Activated CD4-positive, alpha-beta T cell treated with anti-CD3 and anti-CD28 coated beads, Interleukin-2, amount 50 U/mL, for 48 hours (primary cell): ENCODE data around the gene ZNF474.
"Not testable (repeated sequence)": the region's sequence is repeated elsewhere in the genome, so short reads cannot be mapped to it uniquely, and the experiment has no call there.

Experiments
- DNase-seq, 2 experiments: peaks; one replicate each; pipeline ENCODE4 v3.0.0-alpha.2; 2020

Gene ZNF474

DNA sequence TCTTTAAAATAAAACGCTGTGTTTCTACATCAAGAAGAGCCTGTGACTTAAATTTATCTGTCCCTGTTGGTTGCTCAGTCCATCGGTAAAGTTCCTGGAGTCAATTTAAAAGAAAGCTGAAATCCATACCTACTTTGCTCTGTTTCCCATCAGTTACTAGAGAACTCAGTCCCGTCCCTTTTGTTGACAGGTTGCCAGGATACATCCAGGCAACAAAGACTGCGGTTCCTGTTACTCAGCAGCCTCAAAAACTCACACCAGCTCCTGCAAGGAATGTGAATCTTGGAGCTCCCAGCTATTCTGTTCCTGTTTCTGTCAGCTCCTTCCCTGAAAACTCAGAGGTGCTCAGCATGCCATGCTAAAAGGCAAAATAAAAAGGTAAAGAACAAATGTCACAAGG, at the start of gene ZNF474:
ZNF474 (plus strand) TSS at position 241 of the 400 bp plus-strand sequence. CDS start 22,445 bp downstream, outside the sequence.
- DNase-seq, result no peak

DNA sequence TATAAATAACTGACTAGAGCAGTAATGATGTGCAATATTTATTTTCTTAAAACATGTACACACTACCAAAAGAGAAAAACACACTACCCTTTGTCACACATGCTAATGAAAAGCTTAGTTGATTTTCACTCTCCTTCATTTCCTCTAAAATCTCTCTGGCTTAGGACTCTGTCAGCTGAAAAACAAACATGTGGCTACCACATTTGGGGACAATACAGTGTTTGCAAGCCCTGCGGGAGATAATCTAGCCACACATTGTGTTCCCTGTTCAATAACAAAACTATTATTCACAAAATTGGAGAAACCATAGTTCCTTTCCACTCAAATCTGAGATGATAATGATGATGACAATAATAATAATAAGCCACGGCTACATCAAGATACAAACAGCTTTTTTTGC, 47.8 kb upstream of the ZNF474 start:
- DNase-seq, result no peak

DNA sequence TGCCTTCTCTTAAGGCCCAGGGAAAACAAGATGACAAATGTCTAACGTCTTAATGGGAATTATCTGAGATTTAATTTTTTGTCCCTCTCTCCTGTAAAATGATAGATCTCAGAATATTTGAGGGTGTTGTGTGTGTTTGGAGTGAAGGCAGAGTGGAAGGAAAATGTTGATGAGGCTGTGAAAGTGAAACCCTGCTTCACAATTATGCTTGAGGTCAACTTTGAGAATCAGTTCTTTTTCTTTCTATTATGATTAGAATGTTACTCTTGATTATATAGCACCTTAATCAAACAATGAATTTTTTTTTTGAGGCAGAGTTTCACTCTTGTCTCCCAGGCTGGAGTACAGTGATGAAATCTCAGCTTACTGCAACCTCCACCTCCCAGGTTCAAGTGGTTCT, 45.8 kb upstream of the ZNF474 start:
- no peak for DNase-seq

DNA sequence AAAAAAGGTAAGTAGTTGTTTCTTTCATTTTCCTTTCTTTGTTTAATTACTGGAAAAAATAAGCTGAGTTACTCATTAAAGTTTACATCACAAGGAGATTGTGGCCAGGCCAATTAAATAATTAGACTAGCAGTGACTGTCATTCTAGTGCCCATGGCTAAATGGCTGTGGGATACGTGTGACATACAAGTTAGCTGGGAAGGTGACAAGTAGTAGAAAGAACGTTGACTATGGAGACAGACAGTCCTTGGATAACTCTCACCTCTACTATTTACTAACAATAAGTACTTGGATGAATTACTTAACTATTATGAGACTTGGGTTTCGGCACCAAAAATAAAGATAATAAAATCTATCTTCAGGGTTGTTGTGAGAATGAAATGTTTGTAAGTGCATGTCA, 44.3 kb upstream of the ZNF474 start:
- DNase-seq, result no peak

GRCh38 chr5:122089096-122090013, 40.0 kb upstream of the ZNF474 start:
- no peak for DNase-seq

GRCh38 chr5:122091936-122092600, 37.3 kb upstream of the ZNF474 start:
- DNase-seq, result no peak

GRCh38 chr5:122093415-122094180, 35.7 kb upstream of the ZNF474 start:
- no peak for DNase-seq

DNA sequence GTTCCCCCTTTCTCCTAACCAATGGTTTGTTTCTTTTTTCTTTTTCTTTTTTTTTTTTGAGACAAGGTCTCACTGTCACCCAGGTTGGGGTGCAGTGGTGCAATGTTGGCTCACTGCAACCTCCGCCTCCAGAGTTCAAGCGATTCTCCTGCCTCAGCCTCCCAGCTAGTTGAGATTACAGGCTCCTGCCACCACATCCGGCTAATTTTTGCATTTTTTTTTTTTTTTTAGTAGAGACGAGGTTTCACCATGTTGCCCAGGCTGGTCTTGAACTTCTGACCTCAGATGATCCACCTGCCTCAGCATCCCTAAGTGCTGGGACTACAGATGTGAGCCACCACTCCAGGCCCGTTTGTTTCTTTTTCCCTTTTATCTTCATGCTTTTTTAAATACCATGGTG, 35.1 kb upstream of the ZNF474 start:
- not testable (repeated sequence) for DNase-seq

DNA sequence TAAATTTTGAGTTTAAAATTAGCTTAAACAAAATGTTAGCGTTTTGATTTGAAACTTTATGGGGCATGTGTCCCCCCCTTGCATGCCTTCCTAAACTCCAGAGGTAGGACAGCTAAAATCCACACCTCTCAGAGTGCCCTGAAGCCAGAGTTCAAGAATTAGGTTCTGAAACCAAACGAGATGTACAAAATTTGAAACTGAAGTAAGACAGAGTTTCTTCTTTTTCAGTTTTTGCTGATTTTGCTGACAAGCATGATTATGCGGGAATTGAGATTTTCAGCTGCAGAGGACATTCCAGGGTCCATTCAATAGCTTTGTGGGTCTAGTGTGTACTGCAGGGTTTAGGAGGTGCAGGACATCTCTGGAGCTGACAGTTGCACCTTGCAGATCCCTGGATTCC, 34.2 kb upstream of the ZNF474 start:
- no peak for DNase-seq

DNA sequence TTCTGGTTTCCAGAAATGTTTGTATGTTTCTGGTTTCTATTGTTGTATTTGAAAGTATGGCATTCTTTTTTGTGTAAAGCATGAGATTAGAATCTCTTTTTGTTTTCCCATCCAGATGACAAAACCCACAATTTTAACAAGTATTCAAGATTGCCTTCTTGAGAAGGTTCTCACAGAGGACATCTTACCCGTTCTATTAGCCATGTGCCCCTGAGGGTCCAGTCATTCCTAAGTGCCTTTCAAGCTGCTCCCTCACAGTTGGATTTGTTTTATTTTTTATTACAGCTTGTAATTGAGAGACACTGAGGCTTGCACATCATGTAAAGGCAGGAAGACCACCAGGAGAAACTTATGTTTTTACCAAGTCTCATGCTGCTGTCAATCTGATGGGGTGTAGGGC, 32.0 kb upstream of the ZNF474 start:
- no peak for DNase-seq

DNA sequence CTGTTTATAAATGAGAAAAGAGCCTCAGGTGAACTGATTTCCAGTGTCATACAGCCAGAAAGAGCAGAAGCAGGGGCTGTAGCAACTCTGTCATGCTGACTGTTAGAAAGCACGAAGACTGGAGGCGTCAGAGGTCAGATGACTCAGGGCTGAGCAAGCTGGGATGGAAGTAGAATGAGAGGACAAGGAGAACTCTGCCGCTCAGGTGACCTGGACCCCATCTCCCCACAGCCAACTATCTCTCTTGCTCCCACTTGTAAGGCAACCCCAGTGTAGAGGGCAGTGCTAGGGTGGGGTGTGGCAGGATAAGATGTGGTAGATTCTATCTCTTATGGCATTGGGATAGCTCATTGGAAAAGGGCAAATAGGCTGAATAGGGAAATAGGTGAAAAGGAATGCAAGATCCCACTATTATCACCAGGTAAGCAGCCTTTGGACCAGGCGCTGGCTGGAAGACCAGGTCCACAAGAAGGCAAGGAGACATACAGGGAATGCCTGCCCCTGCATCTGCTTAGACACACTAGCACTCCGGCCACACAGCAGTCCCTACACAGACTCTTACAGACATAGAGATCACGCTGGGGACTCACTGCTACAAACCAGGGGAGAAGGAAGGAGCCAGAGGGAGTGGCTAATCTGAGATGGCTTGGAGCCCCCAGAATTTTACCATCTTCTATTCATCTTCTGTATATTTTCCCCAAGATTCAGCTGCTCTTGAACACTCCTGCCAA, 30.1 kb upstream of the ZNF474 start:
- DNase-seq, result no peak

GRCh38 chr5:122101636-122102285, 27.6 kb upstream of the ZNF474 start:
- DNase-seq, result no peak

DNA sequence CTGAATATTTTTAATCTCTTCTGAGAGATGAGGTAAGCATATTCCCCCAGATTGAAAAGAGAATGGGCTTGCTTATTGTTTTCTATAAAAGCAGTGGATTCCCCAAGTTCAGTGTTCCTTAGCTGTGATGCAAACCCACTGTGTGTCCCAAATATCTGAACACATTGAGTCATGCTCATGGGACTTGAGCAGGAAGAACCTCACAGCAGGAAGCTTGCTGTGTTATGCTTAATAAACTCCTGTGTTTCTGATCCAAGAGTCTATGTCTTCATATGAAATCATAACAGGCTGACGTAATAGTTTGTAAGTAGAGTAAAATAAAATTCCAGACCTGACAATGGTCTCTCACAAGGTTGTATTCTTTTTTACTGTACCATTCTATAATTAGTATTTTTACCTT, 26.5 kb upstream of the ZNF474 start:
- no peak for DNase-seq

DNA sequence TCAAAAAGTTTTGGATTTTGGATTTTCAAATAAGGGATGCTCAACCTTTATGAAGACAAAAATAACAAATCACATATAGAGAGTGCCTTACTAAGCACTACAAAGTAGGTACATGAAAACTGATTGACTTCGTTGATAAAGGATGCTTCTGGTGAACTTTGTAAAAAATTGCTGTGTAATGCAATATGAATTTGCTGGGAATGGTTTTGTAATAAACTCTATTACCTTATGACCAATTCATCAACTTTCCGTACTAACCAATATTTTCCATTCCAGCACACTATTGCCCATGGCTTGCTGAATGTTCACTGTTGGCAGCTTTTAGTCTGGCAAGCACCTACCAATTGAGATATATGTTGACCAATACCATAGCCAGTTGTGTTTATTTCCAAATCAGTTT, 23.4 kb upstream of the ZNF474 start:
- DNase-seq, result no peak

GRCh38 chr5:122107016-122107415, 22.3 kb upstream of the ZNF474 start:
- no peak for DNase-seq

DNA sequence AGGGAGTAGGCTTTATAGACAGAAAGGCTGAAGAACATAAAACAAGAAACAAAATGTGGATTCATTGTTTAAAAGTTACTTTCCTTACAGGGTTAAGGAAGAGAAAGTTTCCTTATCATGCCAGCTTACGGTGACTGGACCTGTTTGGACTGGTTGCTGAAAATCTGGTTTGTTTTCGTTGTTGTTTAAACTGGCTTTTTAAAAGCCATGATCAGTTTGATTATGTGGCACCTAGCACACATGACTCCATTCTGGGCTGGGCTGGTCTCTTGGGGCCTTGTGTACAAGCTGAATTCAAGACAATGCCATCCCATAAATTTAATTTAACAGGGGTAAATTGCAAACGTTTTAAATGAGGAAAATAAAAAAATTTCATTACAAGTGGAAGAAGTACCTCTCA, 18.4 kb upstream of the ZNF474 start:
- no peak for DNase-seq

DNA sequence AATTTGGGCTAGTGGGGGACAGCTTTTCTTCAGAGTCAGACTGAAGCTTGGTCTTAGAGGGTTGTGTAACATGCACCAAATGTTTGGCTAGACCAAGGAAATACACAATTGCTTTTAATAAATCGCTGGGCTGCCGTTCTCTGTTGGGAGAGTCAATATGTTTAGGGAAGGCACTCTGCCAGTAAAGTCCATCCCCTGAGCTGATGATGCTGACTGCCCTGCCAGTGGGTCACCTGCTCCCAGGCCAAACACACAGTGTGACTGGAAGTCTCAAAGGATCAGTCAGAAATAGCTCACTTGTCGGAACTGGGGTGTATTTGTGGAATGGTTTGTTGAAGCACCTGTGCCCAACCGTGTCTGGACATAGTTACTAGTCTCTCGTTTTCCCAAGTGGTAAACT, 17.9 kb upstream of the ZNF474 start:
- DNase-seq, result no peak

- no peak for DNase-seq
Measured at GRCh38 chr5:122112063-122112462, 17.3 kb upstream of the ZNF474 start.

DNA sequence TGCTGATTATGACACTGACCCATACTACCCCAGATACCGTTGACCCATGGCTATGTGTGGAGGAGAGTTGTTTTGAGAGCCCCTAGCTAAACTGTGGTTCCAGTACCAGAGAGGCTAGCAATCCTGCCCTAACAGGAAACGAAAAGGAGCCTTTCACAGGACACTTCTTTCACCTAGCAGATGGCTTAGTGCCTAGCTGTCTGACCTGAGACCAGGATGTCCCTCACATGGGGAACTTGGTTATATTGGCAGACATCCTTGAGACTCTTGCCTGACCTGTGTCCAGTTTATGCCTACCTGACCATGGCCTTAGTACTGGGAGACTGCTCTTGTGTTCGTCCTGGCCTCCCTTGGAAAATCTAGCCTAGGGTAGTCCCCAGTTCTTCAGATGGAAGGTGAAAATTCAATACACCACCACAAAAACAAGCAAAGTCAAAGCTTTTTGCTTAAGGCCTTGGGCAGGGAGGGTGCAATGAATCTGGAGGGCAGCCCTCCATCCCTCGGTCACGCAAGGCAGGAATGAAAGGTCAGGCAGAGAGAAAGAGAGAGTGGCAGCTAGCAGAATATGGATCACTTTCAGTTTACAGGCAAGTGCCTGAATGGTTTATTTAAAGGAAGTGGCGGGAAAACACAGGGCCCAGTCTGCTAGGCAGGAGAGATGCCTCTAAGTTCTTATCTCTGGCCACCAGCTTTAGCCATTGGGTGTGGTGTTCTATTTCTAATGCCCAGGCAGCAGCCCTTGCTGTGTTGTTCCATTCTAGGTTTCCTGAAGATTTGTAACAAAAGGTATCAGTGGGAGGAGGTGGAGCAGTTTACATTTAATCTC, 16.4 kb upstream of the ZNF474 start:
- no peak for DNase-seq

GRCh38 chr5:122114501-122114900, 14.8 kb upstream of the ZNF474 start:
- no peak for DNase-seq

- no peak for DNase-seq
Measured at GRCh38 chr5:122118356-122118948, 10.9 kb upstream of the ZNF474 start.
